Tibial nerve (tissue), 4 donors: ENCODE data around the gene TBC1D10B. TPM values are rescaled to one million over a fixed set of nuclear protein-coding genes. Genes with fewer than 3 reads are reported as not detected.

Source experiments
- DNase-seq, 2 donors: peaks; one replicate each; pipeline ENCODE4 v3.0.0-alpha.2; 2019; ENCODE audit warnings: low spot score in 2 of 2
- H3K27ac ChIP-seq, 4 donors: fragments of 200-600 bp; sonication (generic) in 3 of 4; one replicate each; pipeline ENCODE4 v1.5.1; 2017 to 2019; ENCODE audit warnings: mild to moderate bottlenecking in 1 of 4
- H3K27me3 ChIP-seq, 2 donors: fragments of 200-600 bp; sonication (generic) in 1 of 2; one replicate each; pipeline versions ENCODE4 v1.5.1 to v1.6.0; 2017 to 2019
- H3K36me3 ChIP-seq, 3 donors: fragments of 200-600 bp; sonication (generic); one replicate each; pipeline ENCODE4 v1.5.1; 2018 to 2019
- H3K4me1 ChIP-seq, 4 donors: fragments of 200-600 bp; sonication (generic) in 3 of 4; one replicate each; pipeline ENCODE4 v1.5.1; 2017 to 2019
- H3K4me3 ChIP-seq, 4 donors: fragments of 200-600 bp; sonication (generic) in 3 of 4; one replicate each; pipeline ENCODE4 v1.5.1; 2017 to 2019; ENCODE audit warnings: mild to moderate bottlenecking in 1 of 4, moderate library complexity in 1 of 4
- H3K9me3 ChIP-seq, 4 donors: fragments of 200-600 bp; sonication (generic) in 3 of 4; one replicate each; pipeline ENCODE4 v1.5.1; 2017 to 2019
- EP300 ChIP-seq, 2 donors: sonication (generic); formaldehyde crosslinking; IDR thresholded peaks; one replicate each; pipeline ENCODE4 v1.6.1; 2017; ENCODE audit warnings: antibody characterized with exemption in 2 of 2, mild to moderate bottlenecking in 1 of 2
- POLR2A ChIP-seq, 2 donors: fragments of 450-650 bp; IDR thresholded peaks; one replicate each; pipeline ENCODE4 v1.6.1; 2017; ENCODE audit warnings: antibody characterized with exemption in 2 of 2, mild to moderate bottlenecking in 2 of 2, moderate library complexity in 2 of 2
- WGBS, 2 donors: methylation state at CpG; one replicate each; pipeline ENCODE4 v1.1.5; 2018; 5-methylcytosine and 5-hydroxymethylcytosine counted together
- total RNA-seq, 4 donors: library from RNA; depleted of rRNA; stranded (reverse); fragments of >200 nt; gene quantifications; one replicate each; pipeline ENCODE4 v1.1.0, GENCODE V29; 2016
- TF ChIP-seq, protein P1 (sequence below), 5 experiments: fragments of 200-600 bp in 3 of 5; fragments of 450-650 bp in 2 of 5; sonication (generic) in 3 of 5; IDR thresholded peaks; one replicate each; pipeline ENCODE4 v1.5.1; 2016 to 2019; ENCODE audit warnings: antibody characterized with exemption in 5 of 5, mild to moderate bottlenecking in 3 of 5, moderate library complexity in 2 of 5

Gene TBC1D10B
- total RNA-seq, 4 donors from 2014 or later: 25.6 to 52.2 (median 31.1) TPM

- 85 to 88% methylated on average over 8 of the region's 8 CpGs for WGBS, 2 donors
- peak overlapping the region; percentile 99 to 100 (median 100) for H3K27ac ChIP-seq
Measured at GRCh38 chr16:30376461-30376902, 6.2 kb upstream of the TBC1D10B start.

DNA sequence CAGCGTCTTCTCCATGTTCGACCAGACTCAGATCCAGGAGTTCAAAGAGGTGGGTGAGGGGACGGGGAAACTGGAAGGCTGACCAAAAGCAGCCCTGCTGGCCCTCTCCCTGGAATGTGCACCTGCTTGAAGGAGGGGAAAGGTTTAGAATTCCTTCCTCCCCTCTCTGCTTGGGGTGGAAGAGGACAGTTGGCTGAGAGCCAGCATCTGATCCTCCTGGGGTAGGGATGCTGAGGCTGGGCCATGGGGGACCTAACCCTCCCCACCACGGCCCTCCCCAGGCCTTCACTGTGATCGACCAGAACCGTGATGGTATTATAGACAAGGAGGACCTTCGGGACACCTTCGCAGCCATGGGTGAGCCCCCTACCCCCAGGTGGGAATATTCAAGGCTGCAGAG is 5.6 kb upstream of the TBC1D10B start:
- H3K4me3 ChIP-seq: no peak overlapping the region
- 84 to 92% methylated on average over 8 of the region's 8 CpGs for WGBS, 2 donors
- peaks cover 0 to 26% (median 15%) of the 10 kb centered on the region in 4 donors for H3K4me1 ChIP-seq

More at GRCh38 chr16:30376461-30376902, 6.2 kb upstream of the TBC1D10B start:
- Histone ChIP-seq H3K4me3 (no peak overlapping the region), H3K27me3 (no peaks in the 10 kb centered on the region), H3K4me1 (peaks cover 0 to 28% (median 14%) of the 10 kb centered on the region in 4 donors), H3K36me3 (no peaks in the 10 kb centered on the region), H3K9me3 (no peaks in the 10 kb centered on the region)
- no peak for TF ChIP-seq POLR2A (IDR thresholded peaks at IDR 0.05)
- TF ChIP-seq, protein P1, sequence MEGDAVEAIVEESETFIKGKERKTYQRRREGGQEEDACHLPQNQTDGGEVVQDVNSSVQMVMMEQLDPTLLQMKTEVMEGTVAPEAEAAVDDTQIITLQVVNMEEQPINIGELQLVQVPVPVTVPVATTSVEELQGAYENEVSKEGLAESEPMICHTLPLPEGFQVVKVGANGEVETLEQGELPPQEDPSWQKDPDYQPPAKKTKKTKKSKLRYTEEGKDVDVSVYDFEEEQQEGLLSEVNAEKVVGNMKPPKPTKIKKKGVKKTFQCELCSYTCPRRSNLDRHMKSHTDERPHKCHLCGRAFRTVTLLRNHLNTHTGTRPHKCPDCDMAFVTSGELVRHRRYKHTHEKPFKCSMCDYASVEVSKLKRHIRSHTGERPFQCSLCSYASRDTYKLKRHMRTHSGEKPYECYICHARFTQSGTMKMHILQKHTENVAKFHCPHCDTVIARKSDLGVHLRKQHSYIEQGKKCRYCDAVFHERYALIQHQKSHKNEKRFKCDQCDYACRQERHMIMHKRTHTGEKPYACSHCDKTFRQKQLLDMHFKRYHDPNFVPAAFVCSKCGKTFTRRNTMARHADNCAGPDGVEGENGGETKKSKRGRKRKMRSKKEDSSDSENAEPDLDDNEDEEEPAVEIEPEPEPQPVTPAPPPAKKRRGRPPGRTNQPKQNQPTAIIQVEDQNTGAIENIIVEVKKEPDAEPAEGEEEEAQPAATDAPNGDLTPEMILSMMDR (IDR thresholded peaks at IDR 0.05): no peak
- DNase-seq: no peak

DNA sequence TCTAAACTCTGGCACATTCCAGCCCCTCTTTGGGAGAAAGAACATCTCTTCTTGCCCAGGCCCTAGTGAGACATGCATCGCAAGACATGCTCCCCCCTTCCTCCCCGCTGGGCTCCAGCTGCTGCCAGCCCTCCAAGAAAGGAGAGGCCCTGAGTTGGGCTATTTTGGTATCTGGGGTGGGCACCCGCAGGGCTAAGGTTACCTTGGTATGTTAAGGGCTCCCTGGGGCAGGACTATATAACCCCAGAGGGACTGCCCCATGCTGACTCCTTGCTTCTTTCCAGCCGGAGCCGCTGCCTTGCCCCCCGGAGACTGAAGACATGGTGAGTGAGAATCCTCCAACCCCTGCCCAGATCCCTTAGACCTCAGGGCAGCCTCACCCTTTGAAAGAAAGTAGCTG is 4.2 kb upstream of the TBC1D10B start, which contains the start of gene MYL11:
MYL11 (plus strand) TSS at position 265 of the 400 bp plus-strand sequence; CDS start at position 321, 56 bp downstream.
- H3K27me3 ChIP-seq: no peaks in the 10 kb centered on the region
- no peak within 1 kb of the TSS for H3K4me3 ChIP-seq
- no peaks in the 10 kb centered on the region for H3K9me3 ChIP-seq
- no peaks in the 10 kb centered on the region for H3K36me3 ChIP-seq
- TF ChIP-seq, protein P1 (IDR thresholded peaks at IDR 0.05): no peak
- no peak for TF ChIP-seq EP300 (IDR thresholded peaks at IDR 0.05)
- TF ChIP-seq POLR2A (IDR thresholded peaks at IDR 0.05): no peak
- H3K4me1 ChIP-seq: peaks cover 0 to 26% (median 15%) of the 10 kb centered on the region in 4 donors
- no peak within 1 kb of the TSS for H3K27ac ChIP-seq
- 71 to 76% methylated on average over 6 of the region's 6 CpGs for WGBS, 2 donors
- DNase-seq: no peak

More for the DNA sequence above, 5.6 kb upstream of the TBC1D10B start:
- TF ChIP-seq, protein P1 (IDR thresholded peaks at IDR 0.05): no peak
- Histone ChIP-seq H3K27ac (peak overlapping the region in 1 of 4 donors; percentile 100), H3K9me3 (no peaks in the 10 kb centered on the region), H3K27me3 (no peaks in the 10 kb centered on the region), H3K36me3 (no peaks in the 10 kb centered on the region)
- no peak for DNase-seq

- Histone ChIP-seq H3K27me3 (no peaks in the 10 kb centered on the region), H3K4me1 (peaks cover 0 to 35% (median 22%) of the 10 kb centered on the region in 4 donors), H3K36me3 (no peaks in the 10 kb centered on the region), H3K4me3 (no peak overlapping the region), H3K9me3 (no peaks in the 10 kb centered on the region), H3K27ac (no peak overlapping the region)
- TF ChIP-seq, protein P1 (IDR thresholded peaks at IDR 0.05): no peak
- TF ChIP-seq EP300 (IDR thresholded peaks at IDR 0.05) (no peak), POLR2A (IDR thresholded peaks at IDR 0.05) (no peak)
- DNase-seq: no peak
- 89 to 93% methylated on average over 5 of the region's 5 CpGs for WGBS, 2 donors
Measured at GRCh38 chr16:30372725-30373124, 2.4 kb upstream of the TBC1D10B start.

GRCh38 chr16:30372038-30372712 is 1.9 kb upstream of the TBC1D10B start:
- no peak for DNase-seq
- no peak for TF ChIP-seq POLR2A (IDR thresholded peaks at IDR 0.05)
- TF ChIP-seq, protein P1 (IDR thresholded peaks at IDR 0.05): no peak
- no peak for TF ChIP-seq EP300 (IDR thresholded peaks at IDR 0.05)
- no peaks in the 10 kb centered on the region for H3K36me3 ChIP-seq
- no peaks in the 10 kb centered on the region for H3K27me3 ChIP-seq
- peak overlapping the region in 1 of 4 donors; percentile 96 for H3K27ac ChIP-seq
- H3K4me3 ChIP-seq: no peak overlapping the region
- 73 to 79% methylated on average over 6 of the region's 6 CpGs for WGBS, 2 donors
- peaks cover 0 to 38% (median 25%) of the 10 kb centered on the region in 4 donors for H3K4me1 ChIP-seq
- H3K9me3 ChIP-seq: no peaks in the 10 kb centered on the region
